ENCODE results near the gene MICB.

DNA sequence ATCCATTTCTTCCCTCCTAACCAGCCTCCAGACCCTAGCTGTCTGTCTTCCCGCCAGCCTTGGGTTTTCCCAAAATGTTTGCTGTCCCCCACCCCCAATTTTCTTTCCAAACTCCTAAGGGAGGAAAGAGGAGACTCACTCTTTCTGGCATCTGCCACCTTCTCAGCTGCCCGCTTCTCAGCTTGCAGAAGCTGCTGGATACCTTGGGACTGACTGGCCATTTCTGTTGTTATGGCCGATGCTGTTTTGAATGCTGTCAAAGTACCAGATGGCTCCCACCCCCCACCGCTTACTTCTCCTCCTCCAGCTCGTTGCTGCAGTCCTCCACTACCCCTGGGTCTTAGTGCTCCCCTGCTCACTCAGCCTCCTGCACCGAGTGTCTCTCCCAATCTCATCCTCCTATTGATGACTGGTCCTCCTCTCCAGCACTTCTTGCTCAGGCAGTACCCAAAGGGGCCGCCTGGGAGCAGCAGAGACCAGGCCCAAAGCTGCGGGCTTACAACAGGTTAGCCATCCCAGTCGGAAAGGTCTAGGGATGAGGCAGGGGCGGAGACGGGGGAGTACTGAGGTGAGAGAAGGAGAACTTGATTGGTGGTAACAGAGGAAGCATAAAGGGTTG lies 48.5 kb downstream of the MICB start, which contains the start of gene ATP6V1G2:
- TF ChIP-seq POLR2A (IDR thresholded peaks at IDR 0.05) (no peak), EP300 (IDR thresholded peaks at IDR 0.05) (no peak)
